EL (cell line): ENCODE data around the gene SNTA1.
"Not testable (repeated sequence)": the region's sequence is repeated elsewhere in the genome, so short reads cannot be mapped to it uniquely, and the experiment has no call there.

Experiments
- DNase-seq: peaks from one replicate; pipeline ENCODE4 v3.0.0-alpha.2; 2016

Gene SNTA1

DNA sequence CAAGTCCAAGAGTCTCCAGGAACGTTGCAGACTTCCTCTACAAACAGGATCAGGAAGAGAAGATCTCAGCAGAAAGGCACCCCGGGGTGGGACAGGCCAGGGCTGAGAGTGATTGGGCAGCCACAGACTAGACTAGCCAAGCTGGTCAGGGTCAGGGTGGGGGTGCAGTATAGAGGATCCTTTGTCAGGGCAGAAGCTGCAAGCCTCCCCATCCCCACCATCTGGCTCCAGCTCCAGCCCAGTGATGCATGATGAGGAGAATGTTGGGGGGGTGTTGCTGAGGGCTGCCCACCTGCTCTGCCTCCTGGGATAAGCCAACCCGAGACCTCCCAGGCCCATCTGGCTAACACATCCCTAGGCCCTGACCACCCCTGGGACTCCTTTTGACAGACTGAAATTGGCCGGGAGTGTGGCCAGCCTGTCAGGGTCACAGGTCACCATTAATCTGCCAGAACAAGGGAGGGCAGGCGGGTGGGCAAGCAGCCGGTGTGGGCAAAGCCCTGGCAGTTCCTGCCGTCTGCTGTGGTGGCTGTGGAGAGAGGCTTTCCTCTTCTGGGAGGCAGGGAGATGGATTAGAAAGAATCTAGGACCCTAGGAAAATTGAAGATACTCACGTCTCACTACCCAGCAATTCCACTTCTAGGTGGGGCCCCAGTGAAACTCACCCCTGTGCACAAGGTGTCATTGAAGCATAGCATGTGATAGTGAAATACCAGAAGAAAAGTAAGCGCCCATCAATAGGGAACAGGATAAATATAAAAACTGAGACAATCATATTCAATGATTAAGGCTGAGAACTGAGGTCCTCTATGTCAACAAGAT is 22.1 kb upstream of the SNTA1 start:
- no peak for DNase-seq

DNA sequence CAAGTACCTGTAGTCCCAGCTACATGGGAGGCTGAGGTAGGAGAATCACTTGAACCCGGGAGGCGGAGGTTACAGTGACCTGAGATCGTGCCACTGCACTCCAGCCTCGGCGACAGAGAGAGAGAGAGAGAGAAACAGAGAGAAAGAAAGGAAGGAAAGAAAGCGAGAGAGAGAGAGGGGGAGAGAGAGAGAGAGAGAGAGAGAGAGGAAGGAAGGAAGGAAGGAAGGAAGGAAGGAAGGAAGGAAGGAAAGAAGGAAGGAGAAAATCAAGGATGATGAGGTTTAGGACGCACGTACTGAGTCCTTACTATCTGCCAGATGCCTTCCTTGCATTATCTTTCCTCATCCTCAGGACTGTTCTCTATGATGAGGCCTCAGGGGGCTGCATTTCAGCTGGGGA is 21.2 kb upstream of the SNTA1 start:
- not testable (repeated sequence) for DNase-seq

DNA sequence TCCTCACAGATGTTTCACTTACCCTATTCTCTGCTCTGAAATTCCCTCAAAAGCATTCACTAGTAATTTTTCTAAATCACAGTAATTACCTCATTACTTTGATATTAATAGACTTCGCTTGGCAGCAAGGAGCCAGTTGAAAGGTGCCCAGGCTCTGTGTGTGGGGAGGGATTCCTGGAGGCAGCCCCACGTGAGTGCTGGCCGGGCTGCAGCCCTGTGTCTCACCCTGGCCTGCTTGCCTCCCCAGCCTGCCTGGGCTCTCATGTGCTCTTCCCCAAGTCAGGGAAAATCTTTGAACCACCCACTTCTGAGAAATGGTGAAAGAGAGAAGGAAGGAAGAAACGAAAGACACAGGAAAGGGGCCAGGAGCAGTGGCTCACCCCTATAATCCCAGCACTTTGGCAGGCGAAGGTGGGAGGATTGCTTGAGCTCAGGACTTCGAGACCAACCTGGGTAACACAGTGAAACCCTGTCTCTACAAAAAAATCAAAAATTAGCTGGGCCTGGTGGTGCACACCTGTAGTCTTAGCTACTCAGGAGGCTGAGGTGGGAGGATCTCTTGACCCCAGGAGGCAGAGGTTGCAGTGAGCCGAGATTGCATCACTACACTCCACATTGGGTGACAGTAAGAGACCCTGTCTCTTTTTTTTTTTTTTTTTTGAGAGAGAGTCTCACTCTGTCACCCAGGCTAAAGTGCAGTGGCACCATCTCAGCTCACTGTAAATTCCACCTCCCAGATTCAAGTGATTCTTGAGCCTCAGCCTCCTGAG is 20.0 kb upstream of the SNTA1 start:
- DNase-seq, result no peak

DNA sequence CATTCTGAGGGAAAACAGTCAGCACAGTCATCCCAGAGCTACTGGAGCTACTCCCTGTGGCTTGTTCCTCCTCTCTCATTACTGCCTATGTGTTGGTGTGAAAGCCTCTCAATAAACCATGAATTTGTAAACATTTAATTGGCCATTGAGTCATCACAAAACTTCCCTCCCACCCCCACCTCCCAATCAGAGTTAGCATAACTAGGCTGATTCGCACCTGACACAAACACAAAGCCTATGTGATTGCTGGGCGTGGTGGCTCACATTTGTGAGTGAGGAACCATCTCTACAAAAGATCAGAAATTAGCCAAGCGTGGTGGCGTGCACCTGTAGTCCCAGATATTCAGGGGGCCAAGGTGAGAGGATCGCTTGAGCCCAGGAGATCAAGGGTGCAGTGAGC is 17.1 kb upstream of the SNTA1 start:
- no peak for DNase-seq

DNA sequence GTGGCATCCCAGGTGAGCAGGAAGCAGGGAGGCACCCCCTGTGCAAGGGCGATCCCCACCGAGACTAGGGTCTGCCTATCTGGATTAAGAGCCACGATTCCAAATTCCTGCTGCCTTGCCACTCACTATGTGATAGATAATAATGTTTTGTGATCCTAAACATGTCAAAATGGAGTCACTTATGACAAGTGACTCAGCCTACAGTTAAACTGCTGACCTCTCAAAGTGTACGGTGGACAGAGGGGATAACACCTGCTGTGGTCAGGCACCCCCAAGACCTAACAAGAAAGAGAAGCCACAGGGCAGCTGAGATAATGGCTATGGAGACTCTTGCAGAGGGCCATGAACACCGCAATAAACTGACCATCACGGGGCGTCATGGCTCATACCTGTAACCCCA is 16.0 kb upstream of the SNTA1 start:
- DNase-seq, result no peak

DNA sequence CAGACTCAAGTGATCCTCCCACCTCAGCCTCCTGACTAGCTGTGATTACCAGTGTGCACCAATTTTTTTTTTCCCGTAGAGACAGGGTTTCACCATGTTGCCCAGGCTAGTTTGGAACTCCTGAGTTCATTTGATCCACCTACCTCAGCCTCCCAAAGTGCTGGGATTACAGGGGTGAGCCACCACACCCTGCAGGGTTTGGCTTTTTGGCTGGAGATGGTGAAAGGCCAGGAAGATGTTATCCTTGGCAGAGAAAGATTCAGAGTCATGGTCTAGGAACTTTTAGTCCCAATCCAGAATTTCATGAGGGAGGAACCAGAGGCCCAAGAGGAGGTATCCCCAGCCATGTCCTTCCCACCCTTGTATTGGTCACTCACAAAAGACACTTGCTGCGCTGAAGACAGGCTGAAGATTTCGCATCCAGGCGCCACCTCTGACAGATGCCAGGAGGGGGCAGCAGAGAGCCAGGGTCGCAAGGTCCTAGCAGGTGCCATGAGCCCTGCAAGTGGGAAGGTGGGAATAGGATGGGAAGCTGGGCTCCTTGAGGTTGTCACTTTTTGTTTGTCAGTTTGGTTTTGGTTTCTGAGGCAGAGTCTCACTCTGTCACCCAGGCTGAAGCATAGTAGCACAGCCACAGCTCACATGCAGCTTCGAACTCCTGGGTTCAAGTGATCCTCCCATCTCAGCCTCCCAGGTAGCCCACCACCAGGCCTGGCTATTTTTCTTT is 13.5 kb upstream of the SNTA1 start:
- peak; percentile 69 for DNase-seq

DNA sequence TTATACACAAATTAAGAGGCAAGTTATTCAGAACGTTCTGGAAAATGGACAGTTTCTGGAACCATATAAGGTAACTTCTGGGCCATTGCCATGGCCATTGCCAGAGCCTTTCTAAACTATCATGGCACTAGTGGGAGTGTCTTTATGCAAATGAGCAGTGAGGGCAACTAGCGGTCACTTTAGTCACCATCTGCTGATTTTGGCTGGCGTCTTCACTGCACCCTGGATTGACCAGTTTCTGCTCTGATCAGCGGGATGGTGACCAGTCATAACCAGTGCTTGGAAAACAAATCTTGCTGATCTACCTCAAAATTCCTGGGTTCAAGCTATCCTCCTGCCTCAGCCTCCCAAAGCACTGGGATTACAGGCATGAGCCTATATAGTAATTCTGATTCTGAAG is 7.3 kb upstream of the SNTA1 start:
- peak; percentile 56 for DNase-seq

DNA sequence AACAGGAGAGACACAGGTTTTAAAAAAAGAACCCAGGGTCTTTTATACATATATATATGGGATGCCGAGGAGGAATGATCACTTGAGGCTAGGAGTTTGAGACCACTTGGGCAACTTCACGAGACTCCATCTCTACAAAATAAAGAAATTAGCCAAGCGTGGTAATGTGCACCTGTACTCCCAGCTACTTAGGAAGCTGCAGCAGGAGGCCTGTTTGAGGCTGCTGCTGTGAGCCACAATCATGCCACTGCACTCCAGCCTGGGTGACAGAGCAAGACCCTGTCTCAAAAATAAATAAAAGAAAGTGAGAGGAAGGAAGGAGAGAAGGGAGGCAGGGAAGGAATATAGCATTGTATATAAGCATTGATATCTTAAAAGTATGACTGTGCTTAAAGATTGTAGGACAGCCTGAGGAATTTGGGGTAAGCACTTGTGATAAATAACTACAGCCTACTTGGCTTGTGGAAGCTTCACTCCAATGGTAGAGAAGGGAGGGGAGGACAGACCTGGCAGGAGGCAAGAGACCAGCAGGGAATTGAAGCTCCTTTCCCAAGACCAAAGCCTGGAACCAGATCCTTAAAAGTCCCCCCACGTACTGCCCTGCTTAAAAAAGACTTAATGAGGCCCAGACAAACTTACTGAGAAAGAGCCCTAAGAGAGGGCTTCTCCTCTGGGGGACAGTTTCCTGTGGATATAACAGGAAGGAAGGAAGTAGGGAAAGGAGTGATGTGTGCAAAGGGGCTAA is 2.5 kb upstream of the SNTA1 start:
- no peak for DNase-seq

DNA sequence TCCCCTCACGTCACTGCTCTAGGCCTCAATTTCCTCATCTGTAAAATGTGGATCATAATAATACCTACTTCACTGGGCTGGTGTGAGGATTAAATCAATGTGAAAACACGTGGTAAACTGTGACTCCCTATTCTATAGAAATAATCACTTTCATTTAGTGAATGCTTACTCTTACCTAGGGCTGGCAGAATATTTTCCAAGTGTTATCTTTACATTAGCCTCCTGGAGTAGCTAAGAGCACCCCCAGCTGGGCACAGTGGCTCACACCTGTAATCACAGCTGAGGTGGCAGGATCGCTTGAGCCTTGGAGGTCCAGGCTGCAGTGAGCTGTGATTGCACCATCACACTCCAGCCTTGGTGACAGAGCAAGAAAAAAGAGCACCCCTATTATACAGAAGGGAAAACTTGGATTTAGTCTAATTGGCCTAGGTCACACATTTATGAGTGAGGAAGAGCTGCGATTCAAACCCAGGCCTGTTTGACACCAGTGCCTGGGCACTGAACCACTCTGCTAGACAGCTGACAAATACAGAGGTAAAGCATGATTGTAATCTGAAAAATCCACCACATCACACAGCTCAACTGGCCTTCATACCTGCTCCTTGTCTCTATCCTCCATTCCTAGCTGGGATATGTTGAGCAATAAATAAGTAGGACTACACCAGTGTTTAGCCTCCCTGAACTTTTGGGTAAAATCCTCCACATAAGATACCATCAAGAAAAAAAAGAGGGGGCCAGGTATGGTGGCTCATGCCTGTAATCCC is 1.4 kb upstream of the SNTA1 start:
- no peak for DNase-seq

DNA sequence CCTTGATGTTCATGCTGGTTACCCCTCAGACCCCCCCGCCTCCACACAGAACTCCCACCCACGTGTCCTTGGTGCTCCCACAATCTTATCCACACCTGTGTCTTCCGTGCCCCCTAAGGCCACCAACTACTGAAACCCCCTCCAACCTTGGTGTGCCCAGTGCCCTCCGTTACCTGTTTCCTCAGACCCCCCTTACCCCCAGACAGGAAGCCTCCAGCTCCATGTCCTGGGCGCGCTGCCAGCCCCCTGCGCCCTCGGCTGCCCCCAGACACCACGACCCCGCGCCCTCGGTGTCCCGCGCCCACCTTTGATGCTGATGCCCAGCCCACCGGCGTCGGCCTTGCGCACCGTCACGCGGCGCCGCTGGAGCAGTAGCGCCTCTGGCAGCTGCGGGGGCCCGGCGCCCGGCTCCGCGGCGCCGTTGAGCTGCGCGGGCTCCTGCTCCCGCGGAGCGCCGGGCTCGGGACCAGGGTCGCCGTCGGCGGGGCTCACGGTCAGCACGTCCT is 504 bp downstream of the SNTA1 start:
- DNase-seq, result no peak

DNA sequence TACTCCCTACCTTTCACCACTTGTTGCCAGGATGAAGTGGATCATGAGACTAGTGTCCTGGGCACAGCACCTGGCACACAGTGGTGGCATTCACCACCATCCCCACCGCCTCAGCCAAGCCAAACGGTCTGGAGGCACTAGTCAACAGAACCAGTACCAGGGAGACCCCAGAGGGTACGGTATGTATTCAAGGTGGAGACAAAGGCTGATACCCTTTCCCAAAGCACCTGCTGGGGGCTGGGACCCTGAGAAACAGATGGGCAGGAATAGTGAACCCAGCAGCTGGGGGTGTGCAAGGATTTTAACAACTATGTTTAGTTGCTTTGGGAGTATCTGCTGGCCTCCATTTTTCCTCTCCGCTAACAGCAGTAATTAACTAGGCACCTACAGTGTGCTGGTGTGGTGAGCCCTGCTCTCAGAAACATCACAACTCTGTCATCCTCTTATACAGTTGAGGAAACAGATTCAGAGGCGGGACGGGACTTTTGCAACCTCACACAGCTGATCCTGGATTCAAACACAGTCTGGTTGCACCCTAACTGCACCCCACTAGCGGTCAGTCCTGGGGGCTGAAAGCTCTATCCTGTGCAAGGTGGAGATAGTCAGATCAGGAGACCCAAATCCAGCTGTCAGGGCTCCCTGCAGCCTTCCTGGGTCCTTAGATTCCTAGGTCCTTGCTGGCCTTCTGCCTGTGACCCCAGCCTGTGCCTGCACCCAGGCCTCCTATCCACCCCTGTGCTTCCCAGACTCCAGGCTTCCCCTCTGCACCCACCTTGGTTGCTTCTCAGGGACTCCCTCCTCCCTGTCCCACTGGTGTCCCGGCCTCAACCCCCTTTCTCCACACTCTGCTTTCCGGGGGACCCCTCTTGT is 1.2 kb downstream of the SNTA1 start:
- no peak for DNase-seq

DNA sequence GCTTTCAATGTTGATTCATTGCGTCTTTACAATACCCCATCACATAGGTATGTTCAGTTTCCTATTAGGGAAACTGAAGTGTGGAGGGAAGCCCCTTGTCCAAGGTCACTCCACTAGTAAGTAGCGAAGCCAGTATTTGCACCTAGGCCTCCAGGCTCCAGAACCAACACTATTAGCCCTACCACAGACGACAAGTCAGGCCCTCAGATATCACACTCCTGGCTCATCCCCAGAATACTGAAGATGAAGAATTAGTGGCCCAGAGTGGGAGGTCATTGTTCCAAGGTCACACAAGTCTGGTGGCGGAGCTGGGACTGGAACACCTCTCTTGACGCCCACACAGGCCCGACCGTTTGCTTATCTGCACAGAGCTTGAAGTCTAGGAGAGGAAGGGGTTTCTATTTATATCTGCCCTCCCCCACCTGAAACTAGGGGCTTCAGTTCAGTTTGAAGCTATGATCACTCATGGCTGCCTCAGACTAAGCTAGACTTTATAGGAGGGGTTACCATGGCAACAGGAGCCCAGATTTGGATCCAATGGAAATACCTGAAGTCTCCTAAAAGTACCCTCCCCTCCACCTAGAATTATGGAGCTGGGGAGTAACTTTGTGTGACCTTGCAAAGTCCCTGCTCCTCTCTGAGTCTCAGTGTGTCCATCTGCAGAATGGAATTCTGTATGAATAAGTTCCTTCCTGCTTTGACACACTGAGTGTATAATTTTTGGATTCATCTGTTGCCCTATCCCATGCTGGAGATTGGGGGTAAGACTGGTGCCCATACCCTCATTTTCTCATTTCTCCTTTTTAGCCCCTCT is 2.2 kb downstream of the SNTA1 start:
- no peak for DNase-seq

DNA sequence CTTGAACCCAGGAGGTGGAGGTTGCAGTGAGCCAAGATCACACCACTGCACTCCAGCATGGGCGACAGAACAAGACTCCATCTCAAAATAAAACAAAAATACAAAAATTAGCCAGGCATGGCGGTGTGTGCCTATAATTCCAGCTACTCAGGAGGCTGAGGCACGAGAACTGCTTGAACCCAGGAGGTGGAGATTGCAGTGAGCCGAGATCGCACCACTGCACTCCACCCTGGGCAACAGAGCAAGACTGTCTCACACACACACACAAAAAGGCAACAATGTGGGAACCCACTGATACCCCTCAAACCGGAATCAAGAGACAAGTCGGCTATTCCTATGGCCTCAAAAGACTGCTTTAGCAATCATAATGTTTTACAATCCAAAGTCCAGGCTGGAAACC is 3.0 kb downstream of the SNTA1 start:
- not testable (repeated sequence) for DNase-seq

DNA sequence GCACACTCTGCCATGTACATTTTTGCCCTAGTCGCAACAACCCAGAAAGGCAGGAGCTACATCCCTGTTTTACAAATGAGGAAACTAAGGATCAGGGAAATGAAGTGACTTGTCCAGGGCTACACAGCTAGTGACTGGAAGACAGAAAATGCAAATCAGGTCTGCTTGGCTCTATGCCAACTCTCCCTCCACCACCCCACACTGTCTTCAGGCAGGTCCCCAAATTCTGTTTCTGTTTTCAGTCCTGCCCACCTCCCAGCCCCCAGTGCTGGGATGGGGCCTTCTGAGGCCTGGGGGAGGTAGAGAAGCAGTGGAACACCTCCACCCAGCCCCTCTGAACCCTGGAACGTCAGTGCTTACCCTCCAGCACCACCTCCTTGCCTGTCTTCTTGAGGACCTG is 5.1 kb downstream of the SNTA1 start:
- DNase-seq, result no peak

DNA sequence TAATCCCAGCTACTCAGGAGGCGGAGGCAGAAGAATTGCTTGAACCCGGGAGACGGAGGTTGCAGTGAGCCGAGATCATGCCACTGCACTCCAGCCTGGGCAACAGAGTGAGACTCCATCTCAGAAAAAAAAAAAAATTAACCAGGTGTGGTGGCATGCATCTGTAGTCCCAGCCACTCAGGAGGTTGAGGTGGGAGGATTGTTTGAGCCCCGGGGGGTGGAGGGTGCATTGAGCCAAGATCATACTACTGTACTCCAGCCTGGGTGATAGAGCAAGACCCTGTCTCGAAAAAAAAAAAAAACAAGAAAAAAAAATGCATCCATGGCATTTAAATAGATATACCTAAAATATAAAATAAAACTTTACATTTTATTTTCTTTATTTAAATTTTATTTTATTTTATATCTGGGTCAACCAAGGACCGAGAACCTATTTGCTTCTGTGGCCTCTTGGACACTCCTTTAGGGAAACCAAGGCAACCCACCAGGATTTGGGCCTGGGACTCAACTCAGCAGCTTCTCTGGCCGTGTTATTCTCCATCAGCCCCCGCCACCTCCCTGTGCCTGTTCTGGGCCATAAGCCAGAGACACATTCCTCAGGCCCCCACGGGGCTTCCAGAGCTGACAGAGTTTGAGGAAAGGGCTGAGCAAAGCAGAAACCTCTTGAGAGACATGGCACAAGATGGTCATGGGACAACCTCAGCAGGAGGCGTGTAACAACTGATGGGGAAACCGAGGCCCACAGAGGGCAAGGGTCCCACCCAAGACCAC is 6.2 kb downstream of the SNTA1 start:
- peak; percentile 34 for DNase-seq

DNA sequence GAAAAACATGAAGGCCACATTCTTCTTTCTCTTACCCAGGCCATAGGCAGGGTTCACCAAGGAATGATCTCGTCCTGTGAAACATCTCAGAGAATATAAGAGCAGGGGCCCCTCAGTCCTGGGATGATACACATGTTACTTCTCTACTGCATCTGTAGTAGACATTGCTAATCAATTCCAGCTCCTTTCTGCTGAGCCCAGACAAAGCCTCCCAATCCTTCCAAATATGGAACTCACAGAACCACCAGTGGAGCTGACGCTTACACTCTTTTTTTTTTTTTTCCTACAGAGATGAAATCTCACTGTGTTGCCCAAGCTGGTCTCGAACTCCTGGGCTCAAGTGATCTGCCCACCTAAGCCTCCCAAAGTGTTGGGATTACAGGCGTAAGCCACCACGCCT is 9.1 kb downstream of the SNTA1 start:
- DNase-seq, result no peak

DNA sequence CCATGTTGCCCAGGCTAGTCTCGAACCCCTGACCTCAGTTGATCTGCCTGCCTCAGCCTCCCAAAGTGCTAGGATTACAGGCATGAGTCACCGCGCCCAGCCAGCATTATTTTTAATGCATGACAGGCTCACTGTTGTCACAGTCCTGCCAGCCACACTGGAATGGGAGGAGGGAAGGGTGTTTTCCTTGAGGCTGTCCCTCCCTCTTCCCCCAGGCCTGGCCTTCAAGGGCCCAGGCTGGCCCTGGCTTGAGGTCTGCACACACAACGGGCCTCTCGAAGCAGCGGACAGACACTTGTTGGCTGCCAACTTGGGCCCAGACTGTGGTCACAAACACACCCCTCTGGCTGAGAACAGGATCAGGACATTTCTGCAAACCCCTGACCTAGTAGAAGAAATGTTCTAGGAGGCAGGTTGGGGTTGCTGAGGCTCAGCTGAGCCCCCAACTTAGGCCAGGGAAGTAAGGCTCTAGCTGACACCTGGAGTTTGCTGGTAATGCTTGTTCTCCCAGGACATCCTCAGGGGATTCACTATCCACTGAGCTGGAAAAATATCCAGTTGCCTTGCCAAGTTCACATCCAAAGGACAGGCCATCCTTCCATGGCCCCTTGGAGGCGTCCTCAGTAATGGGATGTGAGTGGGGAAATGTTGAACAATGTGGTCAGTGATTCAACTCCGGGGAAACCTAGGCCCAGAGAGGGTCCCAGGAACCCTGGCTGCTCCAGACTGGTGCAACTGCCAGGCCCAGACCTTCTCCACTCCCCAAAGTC is 9.9 kb downstream of the SNTA1 start:
- DNase-seq, result peak; percentile 30

DNA sequence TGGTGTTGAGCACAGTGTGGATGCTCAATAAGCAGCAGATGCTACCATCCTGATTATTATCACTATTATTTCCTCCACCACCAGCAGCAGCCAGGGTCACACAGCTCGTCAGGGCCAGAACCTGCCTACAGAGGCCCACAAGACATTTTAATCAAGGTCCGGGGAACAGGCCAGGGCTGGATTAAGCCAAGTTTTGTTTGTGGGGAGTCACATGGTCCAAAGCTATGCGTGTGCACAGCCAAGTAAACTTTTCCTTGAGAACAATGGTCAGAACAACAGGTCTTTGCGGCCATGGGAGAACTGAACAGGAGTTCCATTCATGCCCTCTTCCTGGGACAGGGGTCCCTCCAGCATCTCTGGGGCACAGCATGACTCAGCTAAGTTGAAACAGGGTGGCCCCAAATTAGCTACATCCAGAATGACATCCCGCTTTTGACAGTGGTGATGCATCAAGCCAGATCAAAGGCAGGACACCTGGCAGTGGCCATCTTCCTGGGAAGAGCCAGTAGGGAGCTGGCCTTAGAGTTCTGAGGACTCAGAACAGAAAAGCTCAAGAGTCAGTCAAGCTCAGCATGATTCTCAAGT is 11.7 kb downstream of the SNTA1 start:
- DNase-seq, result no peak
